AG10803 (cell line): ENCODE data around the gene RPL26.
A peak's percentile ranks its signal among the peaks of the same experiment; 100 is the strongest.

Experiments used
- DNase-seq: peaks from one replicate; pipeline ENCODE4 v3.0.0; 2010; ENCODE audit warnings: low read depth
- H3K4me3 ChIP-seq: 2 replicates; pipeline ENCODE4 v1.5.1; 2011; ENCODE audit warnings: mild to moderate bottlenecking, low read length, control low read depth
- CTCF ChIP-seq: conservative IDR thresholded peaks from 2 replicates; pipeline ENCODE4 v1.5.1; 2011; ENCODE audit warnings: mild to moderate bottlenecking, low read length, control low read depth, inconsistent platforms

Gene RPL26

GRCh38 chr17:8383143-8383822 lies at the start of gene RPL26:
TSS of gene RPL26 (minus strand) at chr17:8383193. CDS start at chr17:8382310, 883 bp downstream.
- DNase-seq: peak; percentile 98
- TF ChIP-seq CTCF: peak; percentile 82
- H3K4me3 ChIP-seq: peak within 1 kb of the TSS; percentile 92

- no peak overlapping the region for H3K4me3 ChIP-seq
Observed at GRCh38 chr17:8430966-8431365, 48.0 kb upstream of the RPL26 start.

GRCh38 chr17:8426802-8427201 lies 43.8 kb upstream of the RPL26 start:
- TF ChIP-seq CTCF: no peak
- H3K4me3 ChIP-seq: no peak overlapping the region
- DNase-seq: no peak

More at GRCh38 chr17:8430966-8431365, 48.0 kb upstream of the RPL26 start:
- TF ChIP-seq CTCF: 0 out of 2 replicates have a peak, but pooled peaks have one; percentile 4
- peak; percentile 72 for DNase-seq

GRCh38 chr17:8426094-8426720 lies 43.2 kb upstream of the RPL26 start:
- DNase-seq: no peak
- TF ChIP-seq CTCF: no peak

GRCh38 chr17:8421571-8421970 lies 38.6 kb upstream of the RPL26 start:
- no peak overlapping the region for H3K4me3 ChIP-seq
- no peak for TF ChIP-seq CTCF
- DNase-seq: peak; percentile 25

More at GRCh38 chr17:8426094-8426720, 43.2 kb upstream of the RPL26 start:
- H3K4me3 ChIP-seq: no peak overlapping the region

- no peak overlapping the region for H3K4me3 ChIP-seq
- no peak for TF ChIP-seq CTCF
- peak; percentile 53 for DNase-seq
Observed at GRCh38 chr17:8420041-8420934, 37.3 kb upstream of the RPL26 start.
